ENCODE measurements around the gene TMEM132D. TPM values are rescaled to one million over a fixed set of nuclear protein-coding genes. Genes with fewer than 3 reads are reported as not detected.

TMEM132D gene
- total RNA-seq, 3 donors from 2014 or later: 0.09 to 0.24 (median 0.12) TPM

GRCh38 chr12:129127771-129128170 lies 776.1 kb downstream of the TMEM132D start:
- no peak for ATAC-seq
- Histone ChIP-seq H3K9me3 (peaks cover 5% of the 10 kb centered on the region), H3K4me3 (no peak overlapping the region), H3K4me1 (ENCODE audit: low read depth) (no peaks in the 10 kb centered on the region), H3K36me3 (ENCODE audit: low read depth) (no peaks in the 10 kb centered on the region)
- DNase-seq: no peak
- TF ChIP-seq, protein P1, sequence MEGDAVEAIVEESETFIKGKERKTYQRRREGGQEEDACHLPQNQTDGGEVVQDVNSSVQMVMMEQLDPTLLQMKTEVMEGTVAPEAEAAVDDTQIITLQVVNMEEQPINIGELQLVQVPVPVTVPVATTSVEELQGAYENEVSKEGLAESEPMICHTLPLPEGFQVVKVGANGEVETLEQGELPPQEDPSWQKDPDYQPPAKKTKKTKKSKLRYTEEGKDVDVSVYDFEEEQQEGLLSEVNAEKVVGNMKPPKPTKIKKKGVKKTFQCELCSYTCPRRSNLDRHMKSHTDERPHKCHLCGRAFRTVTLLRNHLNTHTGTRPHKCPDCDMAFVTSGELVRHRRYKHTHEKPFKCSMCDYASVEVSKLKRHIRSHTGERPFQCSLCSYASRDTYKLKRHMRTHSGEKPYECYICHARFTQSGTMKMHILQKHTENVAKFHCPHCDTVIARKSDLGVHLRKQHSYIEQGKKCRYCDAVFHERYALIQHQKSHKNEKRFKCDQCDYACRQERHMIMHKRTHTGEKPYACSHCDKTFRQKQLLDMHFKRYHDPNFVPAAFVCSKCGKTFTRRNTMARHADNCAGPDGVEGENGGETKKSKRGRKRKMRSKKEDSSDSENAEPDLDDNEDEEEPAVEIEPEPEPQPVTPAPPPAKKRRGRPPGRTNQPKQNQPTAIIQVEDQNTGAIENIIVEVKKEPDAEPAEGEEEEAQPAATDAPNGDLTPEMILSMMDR (IDR thresholded peaks at IDR 0.05): no peak
- intact Hi-C loops (cut with DNase I, micrococcal nuclease): no loop called here

- no peak overlapping the region for H3K4me3 ChIP-seq
- H3K9me3 ChIP-seq: peaks cover 5% of the 10 kb centered on the region
- TF ChIP-seq, protein P1 (IDR thresholded peaks at IDR 0.05): no peak
- intact Hi-C loops (cut with DNase I, micrococcal nuclease): no loop called here
- no peaks in the 10 kb centered on the region for H3K4me1 ChIP-seq (ENCODE audit: low read depth)
- DNase-seq: no peak
- no peak for ATAC-seq
- H3K36me3 ChIP-seq (ENCODE audit: low read depth): no peaks in the 10 kb centered on the region
These were observed 776.6 kb downstream of the TMEM132D start for GRCh38 chr12:129127211-129127610.

DNA sequence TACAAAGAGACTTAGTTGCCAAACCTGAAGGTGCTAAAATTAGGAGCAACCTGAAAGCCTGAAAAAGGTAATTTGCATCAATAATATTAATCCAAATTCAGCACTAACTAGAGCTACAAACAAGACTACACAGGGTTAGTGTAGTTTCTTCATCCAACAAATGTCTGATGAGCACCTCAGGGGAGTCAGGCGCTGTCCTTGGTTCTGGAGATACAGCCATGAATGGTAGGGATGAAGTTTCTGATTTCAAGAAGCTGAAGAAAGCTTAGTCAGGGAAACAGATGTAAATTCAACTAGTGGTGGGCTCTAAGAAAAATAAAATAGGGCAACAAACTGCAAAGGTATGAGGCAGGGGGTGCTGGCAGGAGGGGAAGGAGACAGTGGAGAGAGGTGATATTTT lies 784.3 kb downstream of the TMEM132D start:
- no peaks in the 10 kb centered on the region for H3K9me3 ChIP-seq
- no peaks in the 10 kb centered on the region for H3K36me3 ChIP-seq (ENCODE audit: low read depth)
- ATAC-seq: no peak
- no peak overlapping the region for H3K4me3 ChIP-seq
- intact Hi-C loops (cut with DNase I, micrococcal nuclease): no loop called here
- TF ChIP-seq, protein P1 (IDR thresholded peaks at IDR 0.05): no peak
- no peak for DNase-seq
- H3K4me1 ChIP-seq (ENCODE audit: low read depth): no peaks in the 10 kb centered on the region

DNA sequence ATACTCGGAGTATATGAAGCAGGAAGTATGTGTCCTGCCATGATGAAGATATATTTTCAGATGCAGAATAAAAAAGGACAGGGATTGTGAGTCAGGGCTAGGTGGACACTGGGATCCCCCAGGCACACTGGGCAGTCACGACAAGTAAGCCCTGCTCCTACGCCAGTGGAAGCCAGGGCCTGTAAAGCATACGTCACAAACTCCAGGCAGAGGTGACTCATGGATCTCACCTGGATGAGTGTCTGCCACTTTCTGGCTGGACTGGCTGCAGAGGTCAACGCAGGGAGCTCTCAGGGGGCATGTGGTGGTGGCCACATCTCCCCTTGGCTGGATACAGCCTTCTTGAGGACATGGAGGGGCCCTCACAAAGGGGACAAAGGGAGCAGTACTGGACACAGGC lies 788.3 kb downstream of the TMEM132D start:
- no peak overlapping the region for H3K4me3 ChIP-seq
- H3K4me1 ChIP-seq (ENCODE audit: low read depth): no peaks in the 10 kb centered on the region
- DNase-seq (no peak), ATAC-seq (no peak)
- TF ChIP-seq, protein P1 (IDR thresholded peaks at IDR 0.05): no peak
- intact Hi-C loops (cut with DNase I, micrococcal nuclease): no loop called here
- H3K9me3 ChIP-seq: no peaks in the 10 kb centered on the region
- H3K36me3 ChIP-seq (ENCODE audit: low read depth): no peaks in the 10 kb centered on the region

GRCh38 chr12:129110575-129110974 lies 793.2 kb downstream of the TMEM132D start:
- intact Hi-C loops (cut with DNase I, micrococcal nuclease): no loop called here
- no peaks in the 10 kb centered on the region for H3K4me1 ChIP-seq (ENCODE audit: low read depth)
- DNase-seq (no peak), ATAC-seq (no peak)
- H3K4me3 ChIP-seq: no peak overlapping the region
- no peaks in the 10 kb centered on the region for H3K9me3 ChIP-seq
- H3K36me3 ChIP-seq (ENCODE audit: low read depth): no peaks in the 10 kb centered on the region
- TF ChIP-seq, protein P1 (IDR thresholded peaks at IDR 0.05): no peak

Data from mucosa of descending colon (tissue), 3 donors.